A549 (cell line): Measurements from ENCODE around the gene JOSD1. TPM values are rescaled to one million over a fixed set of nuclear protein-coding genes. Genes with fewer than 3 reads are reported as not detected.

ENCODE experiments used
- ATAC-seq, 2 experiments: fragments of 200-7000 bp in 1 of 2; fragments of >200 bp in 1 of 2; cut with Nextera tagmentation in 1 of 2; cut with Tn5 transposase in 1 of 2; 3 replicates each; pipeline versions ENCODE4 v1.8.0 to v1.9.1; 2018 to 2020; ENCODE audit warnings: mild to moderate bottlenecking in 1 of 2, moderate library complexity in 1 of 2
- CTCF ChIA-PET: fragments of 300-600 bp; sonication (Branson Sonifier 250); formaldehyde crosslinking; extraction: SDS; loops from one replicate; lab custom pipeline; 2021; ENCODE audit warnings: antibody characterized with exemption, inconsistent platforms; lab: Yijun Ruan, JAX
- POLR2A ChIA-PET: fragments of 350-600 bp; formaldehyde crosslinking; extraction: SDS; loops from one replicate; lab custom pipeline; 2021; ENCODE audit warnings: antibody characterized with exemption, inconsistent platforms; lab: Yijun Ruan, JAX
- DNase-seq, 2 experiments: peaks; one replicate each; pipeline versions ENCODE4 v3.0.0 to v3.0.0-alpha.2; 2011 to 2016; ENCODE audit warnings: low read depth in 1 of 2, low spot score in 1 of 2
- FAIRE-seq: peaks from 2 replicates; lab custom pipeline; 2011; peaks lifted over from hg19 to GRCh38; lab: Jason Lieb, UNC
- H3K27ac ChIP-seq, 2 experiments: fragments of >200 bp; sonication (Bioruptor Twin); formaldehyde crosslinking; 3 replicates each; pipeline ENCODE4 v1.5.1; 2016 to 2017
- H3K4me1 ChIP-seq: fragments of >200 bp; sonication (Bioruptor Twin); formaldehyde crosslinking; 3 replicates; pipeline ENCODE4 v1.6.1; 2016
- H3K4me2 ChIP-seq: fragments of >200 bp; sonication (Bioruptor Twin); formaldehyde crosslinking; 3 replicates; pipeline ENCODE4 v1.6.1; 2016
- H3K4me3 ChIP-seq: fragments of >200 bp; sonication (Bioruptor Twin); formaldehyde crosslinking; 3 replicates; pipeline ENCODE4 v1.5.1; 2016
- H3K9me3 ChIP-seq: fragments of >200 bp; sonication (Bioruptor Twin); formaldehyde crosslinking; 3 replicates; pipeline ENCODE4 v1.6.1; 2016
- CTCF ChIP-seq: fragments of >200 bp; sonication (Bioruptor Twin); formaldehyde crosslinking; IDR thresholded peaks from 3 replicates; pipeline ENCODE4 v1.5.1; 2016
- EHMT2 ChIP-seq: fragments of 200-600 bp; sonication (generic); IDR thresholded peaks from 2 replicates; pipeline ENCODE4 v1.6.1; 2016; ENCODE audit warnings: antibody characterized with exemption, low read depth, mild to moderate bottlenecking, moderate library complexity
- ELK1 ChIP-seq: fragments of 150-350 bp; IDR thresholded peaks from 2 replicates; pipeline ENCODE4 v1.6.1; 2014; ENCODE audit warnings: low read depth, mild to moderate bottlenecking, low read length
- ESRRA ChIP-seq: fragments of 150-350 bp; IDR thresholded peaks from 2 replicates; pipeline ENCODE4 v1.6.1; 2014; ENCODE audit warnings: mild to moderate bottlenecking, low read length, borderline replicate concordance
- FOSB ChIP-seq: fragments of 250-450 bp; sonication (Bioruptor Pico); IDR thresholded peaks from 2 replicates; pipeline ENCODE4 v1.5.0; 2020; ENCODE audit warnings: mild to moderate bottlenecking, moderate library complexity
- HOXB13 ChIP-seq: fragments of 250-450 bp; sonication (Bioruptor Pico); IDR thresholded peaks from 2 replicates; pipeline ENCODE4 v1.5.0; 2020; ENCODE audit warnings: low read depth, mild to moderate bottlenecking, moderate library complexity
- JUN ChIP-seq, 2 experiments: fragments of >200 bp; sonication (Bioruptor Twin); formaldehyde crosslinking; IDR thresholded peaks; 2 replicates in 1 of 2; 3 replicates in 1 of 2; pipeline ENCODE4 v1.6.1; 2016 to 2017
- KDM5A ChIP-seq: fragments of 200-600 bp; sonication (generic); IDR thresholded peaks from 2 replicates; pipeline ENCODE4 v1.6.1; 2016; ENCODE audit warnings: antibody characterized with exemption, mild to moderate bottlenecking
- MAFK ChIP-seq: fragments of 450-650 bp; IDR thresholded peaks from 2 replicates; pipeline ENCODE4 v1.6.1; 2014; ENCODE audit not compliant: partially characterized antibody
- POLR2A ChIP-seq: IDR thresholded peaks from 2 replicates; pipeline ENCODE4 v1.6.1; 2012; ENCODE audit warnings: mild to moderate bottlenecking, low read length
- POLR2AphosphoS2 ChIP-seq: conservative IDR thresholded peaks from 2 replicates; pipeline ENCODE4 v1.6.1; 2012; ENCODE audit warnings: low read length, improper control_type of control experiment, inconsistent platforms
- RAD21 ChIP-seq, 2 experiments: fragments of >200 bp in 1 of 2; sonication (Bioruptor Twin) in 1 of 2; formaldehyde crosslinking in 1 of 2; IDR thresholded peaks in 1 of 2; conservative IDR thresholded peaks in 1 of 2; 2 replicates in 1 of 2; 3 replicates in 1 of 2; pipeline ENCODE4 v1.6.1; 2012 to 2018; ENCODE audit warnings: inconsistent platforms in 1 of 2
- RNF2 ChIP-seq: fragments of 200-600 bp; sonication (generic); IDR thresholded peaks from 2 replicates; pipeline ENCODE4 v1.6.1; 2016; ENCODE audit warnings: low read depth, mild to moderate bottlenecking, antibody characterized with exemption, moderate library complexity, borderline replicate concordance
- ZC3H11A ChIP-seq: fragments of 450-650 bp; IDR thresholded peaks from 2 replicates; pipeline ENCODE4 v1.6.1; 2014; ENCODE audit warnings: antibody characterized with exemption, mild to moderate bottlenecking
- ZNF302 ChIP-seq: fragments of 250-450 bp; sonication (Bioruptor Pico); IDR thresholded peaks from 2 replicates; pipeline ENCODE4 v1.9.0; 2021; ENCODE audit warnings: inconsistent platforms, mild to moderate bottlenecking, moderate library complexity
- WGBS: methylation state at CpG from one replicate; pipeline ENCODE4 v1.1.6; 2017; ENCODE audit errors: missing lambda C conversion rate; 5-methylcytosine and 5-hydroxymethylcytosine counted together
- polyA plus RNA-seq, 4 experiments: library from polyadenylated mRNA; depleted of rRNA in 3 of 4; stranded (reverse); fragments of >200 nt; fragmentation: RNase III in 1 of 4; extraction: RNeasy Plus Mini Kit Qiagen cat#74134 plus additional on column Dnase treatment in 1 of 4; gene quantifications; 2 replicates in 3 of 4; 3 replicates in 1 of 4; pipeline ENCODE4 v1.2.3, GENCODE V29; 2011 to 2017

The JOSD1 gene
- polyA plus RNA-seq, 2 of the 4 experiments (the other 2 are of a cell fraction), result 29.7 to 37.5 TPM

GRCh38 chr22:38750104-38750503 is 49.4 kb upstream of the JOSD1 start:
- Histone ChIP-seq H3K4me2 (no peak overlapping the region), H3K4me1 (peaks cover 12% of the 10 kb centered on the region), H3K4me3 (no peak overlapping the region), H3K9me3 (no peaks in the 10 kb centered on the region), H3K27ac (no peak overlapping the region)
- TF ChIP-seq HOXB13 (CRISPR knock-in tag) (no peak), ESRRA (no peak), ZC3H11A (no peak), POLR2AphosphoS2 (no peak), ZNF302 (CRISPR knock-in tag) (no peak), POLR2A (no peak), RNF2 (no peak), CTCF (no peak), KDM5A (no peak), ELK1 (no peak), MAFK (no peak), RAD21 (conservative IDR thresholded peaks at IDR 0.05 in 1 of 2, IDR thresholded peaks at IDR 0.05 in 1 of 2) (no peak), EHMT2 (no peak), JUN (IDR thresholded peaks at IDR 0.05) (no peak)
- WGBS, result 97% methylated on average over 14 of the region's 14 CpGs
- no peak for DNase-seq
- CTCF ChIA-PET, result interaction anchor here (0.8 to 2.7 kb wide), 6 partner anchors 16 to 253 kb away, joined by 3 to 6 read pairs (median 5); no protein-coding TSS in a partner anchor
- POLR2A ChIA-PET, result no interaction called here
- FAIRE-seq, result no peak
- ATAC-seq, result no peak

- CTCF ChIA-PET, result interaction anchor here (1.0 to 3.8 kb wide), 5 partner anchors 15 to 374 kb away, joined by 3 to 27 read pairs (median 5); no protein-coding TSS in a partner anchor
- POLR2A ChIA-PET, result no interaction called here
- no peak for FAIRE-seq
- Histone ChIP-seq H3K27ac (no peak overlapping the region; a peak in 1 of 6 replicates), H3K4me2 (no peak overlapping the region), H3K4me1 (no peaks in the 10 kb centered on the region)
- 95% methylated on average over 6 of the region's 14 CpGs for WGBS
- no peak for ATAC-seq
- no peak for TF ChIP-seq HOXB13 (CRISPR knock-in tag)
- TF ChIP-seq, all 56 proteins: peak for 0
- Histone ChIP-seq H3K4me3 (no peak overlapping the region), H3K9me3 (no peaks in the 10 kb centered on the region)
- no peak for DNase-seq
Measured at GRCh38 chr22:38748487-38749136, 47.9 kb upstream of the JOSD1 start.

- POLR2A ChIA-PET, result no interaction called here
Measured at GRCh38 chr22:38745676-38746460, 45.1 kb upstream of the JOSD1 start.

More at GRCh38 chr22:38745676-38746460, 45.1 kb upstream of the JOSD1 start:
- TF ChIP-seq POLR2AphosphoS2 (no peak), FOSB (CRISPR knock-in tag) (no peak)
- H3K4me2 ChIP-seq, result no peak overlapping the region
- no peaks in the 10 kb centered on the region for H3K4me1 ChIP-seq
- H3K4me3 ChIP-seq, result no peak overlapping the region
- DNase-seq, result no peak
- H3K27ac ChIP-seq, result no peak overlapping the region
- 89% methylated on average over 8 of the region's 14 CpGs for WGBS
- CTCF ChIA-PET, result interaction anchor here (0.9 to 3.8 kb wide), 3 partner anchors 12 to 349 kb away, joined by 3 to 27 read pairs (median 3); no protein-coding TSS in a partner anchor
- no peak for FAIRE-seq
- ATAC-seq, result no peak
- H3K9me3 ChIP-seq, result no peaks in the 10 kb centered on the region
